Measurements from ENCODE around the gene SCUBE1.

The SCUBE1 gene

DNA sequence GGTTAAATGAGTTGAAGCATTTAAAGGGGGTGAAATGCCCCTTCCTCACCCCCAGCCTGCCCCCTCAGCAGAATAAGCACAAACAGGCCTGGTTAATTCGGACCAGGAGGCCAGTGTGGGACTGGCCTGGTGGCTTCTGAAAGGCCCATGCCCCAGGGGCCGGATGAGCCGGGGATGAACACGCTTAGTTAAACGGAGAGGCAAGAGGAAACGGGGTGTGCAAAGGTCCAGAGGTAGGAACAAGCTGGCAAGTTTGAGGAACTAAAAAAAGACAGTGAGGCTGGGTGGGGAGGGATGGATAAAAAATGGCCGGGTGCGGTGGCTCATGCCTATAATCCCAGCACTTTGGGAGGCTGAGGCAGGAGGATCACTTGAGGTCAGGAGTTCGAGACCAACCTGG is 11.5 kb downstream of the SCUBE1 start:
- Mint-ChIP-seq H3K4me3 (no peak overlapping the region), H3K4me1 (peaks cover 31% of the 10 kb centered on the region), H3K27me3 (ENCODE audit: low read depth) (peaks cover 13% of the 10 kb centered on the region), H3K36me3 (ENCODE audit: low read depth) (peaks cover 8% of the 10 kb centered on the region), H3K27ac (peak overlapping the region in 1 of 3 experiments; percentile 53), H3K9me3 (no peaks in the 10 kb centered on the region)
- TF ChIP-seq, protein P1, sequence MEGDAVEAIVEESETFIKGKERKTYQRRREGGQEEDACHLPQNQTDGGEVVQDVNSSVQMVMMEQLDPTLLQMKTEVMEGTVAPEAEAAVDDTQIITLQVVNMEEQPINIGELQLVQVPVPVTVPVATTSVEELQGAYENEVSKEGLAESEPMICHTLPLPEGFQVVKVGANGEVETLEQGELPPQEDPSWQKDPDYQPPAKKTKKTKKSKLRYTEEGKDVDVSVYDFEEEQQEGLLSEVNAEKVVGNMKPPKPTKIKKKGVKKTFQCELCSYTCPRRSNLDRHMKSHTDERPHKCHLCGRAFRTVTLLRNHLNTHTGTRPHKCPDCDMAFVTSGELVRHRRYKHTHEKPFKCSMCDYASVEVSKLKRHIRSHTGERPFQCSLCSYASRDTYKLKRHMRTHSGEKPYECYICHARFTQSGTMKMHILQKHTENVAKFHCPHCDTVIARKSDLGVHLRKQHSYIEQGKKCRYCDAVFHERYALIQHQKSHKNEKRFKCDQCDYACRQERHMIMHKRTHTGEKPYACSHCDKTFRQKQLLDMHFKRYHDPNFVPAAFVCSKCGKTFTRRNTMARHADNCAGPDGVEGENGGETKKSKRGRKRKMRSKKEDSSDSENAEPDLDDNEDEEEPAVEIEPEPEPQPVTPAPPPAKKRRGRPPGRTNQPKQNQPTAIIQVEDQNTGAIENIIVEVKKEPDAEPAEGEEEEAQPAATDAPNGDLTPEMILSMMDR (IDR thresholded peaks at IDR 0.05; ENCODE audit: unreplicated experiment in 3 of 3), result no peak

DNA sequence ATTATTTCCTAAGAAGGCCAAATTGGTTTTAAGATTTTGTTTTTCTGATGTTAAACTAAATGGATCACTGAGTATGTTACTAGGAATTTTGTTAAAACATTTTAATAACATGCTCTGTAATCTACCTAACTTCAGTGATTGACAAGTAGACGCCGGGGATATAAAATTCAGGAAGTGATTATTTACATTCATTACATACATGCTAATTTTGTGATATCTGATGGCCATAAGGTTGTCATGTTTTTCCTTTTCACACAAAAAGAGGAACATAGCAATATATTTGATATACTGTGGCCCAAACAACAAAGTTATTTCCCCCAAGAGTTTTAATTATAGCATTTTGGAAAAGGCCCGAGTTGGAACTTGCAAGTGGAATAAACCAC is 12.1 kb downstream of the SCUBE1 start:
- no peaks in the 10 kb centered on the region for H3K9me3 Mint-ChIP-seq
- peak overlapping the region; percentile 53 to 71 (median 59) for H3K27ac Mint-ChIP-seq
- TF ChIP-seq, protein P1 (IDR thresholded peaks at IDR 0.05; ENCODE audit: unreplicated experiment in 3 of 3), result no peak
- peaks cover 37% of the 10 kb centered on the region for H3K4me1 Mint-ChIP-seq
- H3K36me3 Mint-ChIP-seq (ENCODE audit: low read depth), result peaks cover 8% of the 10 kb centered on the region
- peaks cover 13% of the 10 kb centered on the region for H3K27me3 Mint-ChIP-seq (ENCODE audit: low read depth)
- no peak overlapping the region for H3K4me3 Mint-ChIP-seq

DNA sequence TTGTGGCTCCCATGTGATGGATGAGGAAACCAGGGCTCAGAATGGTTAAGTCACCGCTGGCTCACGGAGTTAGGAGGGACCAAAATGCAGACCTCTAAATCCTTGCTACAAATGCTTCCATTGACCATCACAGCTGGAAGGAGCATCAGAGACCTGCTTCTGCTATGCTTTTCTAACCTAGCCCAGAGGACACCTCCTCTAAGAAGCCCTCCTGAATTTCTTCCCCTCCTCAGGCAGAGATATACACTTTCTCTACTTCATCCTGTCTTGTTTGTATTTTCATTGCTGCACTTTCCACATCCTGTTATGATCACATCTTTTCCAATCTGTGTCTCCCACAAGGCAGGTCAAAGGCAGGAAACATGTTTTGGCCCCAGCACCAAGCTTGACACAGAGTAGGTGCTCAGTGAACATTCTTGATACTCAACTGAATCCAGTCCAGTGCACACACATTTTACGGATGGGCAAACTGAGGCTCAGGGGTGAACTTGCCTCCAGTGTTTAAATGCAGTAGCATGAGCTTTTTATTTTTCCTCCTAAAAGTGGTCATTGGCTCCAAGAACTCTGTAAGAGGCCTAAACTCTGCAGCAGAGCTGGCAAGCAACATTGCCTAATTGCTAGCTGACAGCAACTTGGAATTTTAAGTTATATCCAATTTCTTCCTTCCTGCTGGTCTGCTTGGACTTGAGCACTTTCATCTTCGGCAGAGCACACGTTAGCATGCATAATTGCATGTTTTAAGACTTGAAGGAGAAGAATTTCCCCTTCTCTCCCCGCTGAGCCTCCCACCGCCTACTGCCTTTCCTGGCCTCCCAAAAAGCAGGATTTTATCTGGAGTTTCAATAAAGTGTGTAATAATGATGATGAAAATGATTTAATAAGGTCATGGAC is 12.7 kb downstream of the SCUBE1 start:
- Mint-ChIP-seq H3K27me3 (ENCODE audit: low read depth) (peaks cover 13% of the 10 kb centered on the region), H3K4me3 (no peak overlapping the region), H3K4me1 (peaks cover 38% of the 10 kb centered on the region), H3K36me3 (ENCODE audit: low read depth) (peaks cover 8% of the 10 kb centered on the region), H3K9me3 (no peaks in the 10 kb centered on the region), H3K27ac (peak overlapping the region; percentile 53 to 73 (median 59))
- TF ChIP-seq, protein P1 (IDR thresholded peaks at IDR 0.05; ENCODE audit: unreplicated experiment in 3 of 3), result no peak

DNA sequence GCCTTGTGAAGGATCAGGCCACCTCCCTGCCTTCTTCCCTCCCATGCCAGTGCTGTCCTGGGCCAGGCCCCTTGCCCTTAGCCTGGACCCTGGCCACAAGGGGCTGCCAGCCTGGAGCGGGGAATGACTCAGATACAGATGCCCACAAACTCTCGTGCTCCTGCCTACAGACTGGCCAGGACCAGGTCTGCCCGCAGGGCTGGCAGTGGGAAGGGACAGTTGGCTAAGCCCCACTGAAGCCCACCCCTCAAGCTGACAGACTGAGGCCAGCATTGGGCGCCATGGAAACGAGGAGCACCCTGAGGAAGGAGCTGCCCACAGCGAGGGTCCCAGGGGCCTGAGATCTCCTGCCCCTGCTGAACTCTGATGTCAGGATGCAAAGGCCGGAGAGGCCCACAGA is 14.1 kb downstream of the SCUBE1 start:
- H3K27ac Mint-ChIP-seq, result no peak overlapping the region
- TF ChIP-seq, protein P1 (IDR thresholded peaks at IDR 0.05; ENCODE audit: unreplicated experiment in 3 of 3), result no peak
- peaks cover 13% of the 10 kb centered on the region for H3K27me3 Mint-ChIP-seq (ENCODE audit: low read depth)
- H3K4me3 Mint-ChIP-seq, result no peak overlapping the region
- H3K36me3 Mint-ChIP-seq (ENCODE audit: low read depth), result peaks cover 8% of the 10 kb centered on the region
- peaks cover 38% of the 10 kb centered on the region for H3K4me1 Mint-ChIP-seq
- no peaks in the 10 kb centered on the region for H3K9me3 Mint-ChIP-seq

DNA sequence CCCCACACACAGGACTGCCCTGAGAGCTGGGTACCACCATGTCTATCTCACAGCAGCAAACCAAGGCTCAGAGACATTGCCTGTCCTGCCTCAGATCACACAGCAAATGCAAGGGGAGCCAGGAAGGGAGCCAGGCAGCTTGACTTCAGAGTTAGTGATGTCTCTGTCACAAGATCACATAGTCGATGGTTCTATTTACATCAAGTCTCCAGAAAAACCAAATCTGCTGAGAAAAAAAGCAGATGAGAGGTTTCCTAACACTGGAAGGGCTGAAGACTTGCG is 16.1 kb downstream of the SCUBE1 start:
- no peaks in the 10 kb centered on the region for H3K36me3 Mint-ChIP-seq (ENCODE audit: low read depth)
- TF ChIP-seq, protein P1 (IDR thresholded peaks at IDR 0.05; ENCODE audit: unreplicated experiment in 3 of 3), result no peak
- peaks cover 10% of the 10 kb centered on the region for H3K27me3 Mint-ChIP-seq (ENCODE audit: low read depth)
- H3K4me3 Mint-ChIP-seq, result no peak overlapping the region
- H3K9me3 Mint-ChIP-seq, result no peaks in the 10 kb centered on the region
- peaks cover 38% of the 10 kb centered on the region for H3K4me1 Mint-ChIP-seq
- H3K27ac Mint-ChIP-seq, result peak overlapping the region in 1 of 3 experiments; percentile 39
